ENCODE results near the gene ASTN2.

Gene ASTN2

DNA sequence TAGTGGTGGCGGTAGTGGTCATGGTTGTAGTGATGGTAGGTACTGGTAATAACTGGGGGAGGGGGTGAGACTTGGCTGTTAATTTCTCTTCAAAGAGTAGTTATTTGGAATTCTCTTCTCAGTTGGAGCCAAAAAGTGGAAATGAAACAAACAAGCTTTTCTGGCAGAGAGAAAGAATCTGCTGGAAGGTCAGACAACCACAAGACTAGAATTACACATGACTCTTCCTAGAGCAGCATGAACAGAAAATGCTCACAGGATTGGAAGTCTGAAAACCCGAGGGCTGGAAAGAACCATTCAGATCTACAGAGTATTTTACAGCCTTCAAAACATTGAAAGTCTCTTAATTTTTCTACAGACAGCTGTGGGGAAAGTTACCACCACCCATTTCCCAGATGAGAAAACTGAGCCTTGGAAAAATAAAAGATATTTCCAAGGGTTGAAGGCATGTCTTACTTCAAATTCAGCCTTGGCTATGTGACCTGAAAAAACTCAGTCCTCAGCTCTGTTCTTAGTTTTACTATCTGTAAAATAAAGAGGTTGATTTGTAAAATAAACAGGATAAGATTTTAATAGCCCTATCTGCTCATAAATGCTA is 770.7 kb downstream of the ASTN2 start:
- DNase-seq, result no peak

DNA sequence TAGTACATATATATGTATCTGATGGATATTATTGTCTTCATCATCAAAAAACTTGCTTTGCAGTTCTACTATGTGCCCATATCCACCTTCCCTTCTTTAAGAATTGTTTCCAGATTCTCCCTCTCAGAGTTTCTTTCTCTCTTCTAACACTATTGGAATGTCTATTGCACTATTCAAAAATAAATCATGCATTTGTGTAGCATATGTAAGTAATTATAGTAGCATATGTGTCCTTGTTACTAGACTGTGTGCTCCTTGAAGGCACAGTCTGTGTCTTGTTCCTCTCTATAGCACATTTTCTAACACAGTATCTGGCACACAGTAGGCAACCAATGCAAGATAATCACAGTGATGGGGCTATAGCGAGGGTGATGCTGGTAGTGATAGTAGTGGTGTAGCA is 771.2 kb downstream of the ASTN2 start:
- no peak for DNase-seq

DNA sequence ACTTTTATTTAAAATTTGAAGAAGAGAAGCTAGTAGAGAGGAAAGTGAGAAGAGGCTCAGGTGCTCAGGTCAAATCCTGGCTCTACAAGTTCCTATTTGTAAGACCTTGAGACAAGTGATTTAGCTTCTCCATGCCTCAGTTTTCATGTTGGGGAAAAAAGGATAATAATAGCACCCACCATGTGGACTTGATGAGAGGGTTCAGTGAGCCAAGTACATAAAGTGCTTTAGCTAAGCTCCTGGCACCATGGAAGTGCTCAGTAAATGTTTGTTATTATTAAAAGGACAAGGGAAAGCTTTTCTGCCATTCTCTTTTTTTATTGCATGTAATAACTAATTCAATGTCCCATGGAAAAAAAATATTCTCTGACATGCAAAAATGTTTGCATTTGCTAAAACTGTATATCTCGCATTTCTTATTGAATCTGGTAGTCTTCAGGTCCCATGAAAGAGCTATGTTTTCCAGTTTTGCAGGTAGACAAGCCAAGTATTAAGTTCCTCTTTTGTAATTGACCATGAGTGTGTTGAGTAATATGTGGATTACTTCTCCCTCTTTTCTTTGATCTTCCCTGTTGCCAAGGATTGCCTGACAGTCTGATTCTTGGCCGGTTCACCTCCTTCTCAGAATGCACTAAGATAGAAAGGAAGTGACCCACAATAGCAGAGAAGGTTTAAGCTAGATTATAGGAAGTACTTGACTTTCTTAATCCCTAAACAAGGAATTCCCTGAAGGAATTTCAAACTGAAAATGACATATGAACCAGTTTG is 773.4 kb downstream of the ASTN2 start:
- DNase-seq, result no peak

DNA sequence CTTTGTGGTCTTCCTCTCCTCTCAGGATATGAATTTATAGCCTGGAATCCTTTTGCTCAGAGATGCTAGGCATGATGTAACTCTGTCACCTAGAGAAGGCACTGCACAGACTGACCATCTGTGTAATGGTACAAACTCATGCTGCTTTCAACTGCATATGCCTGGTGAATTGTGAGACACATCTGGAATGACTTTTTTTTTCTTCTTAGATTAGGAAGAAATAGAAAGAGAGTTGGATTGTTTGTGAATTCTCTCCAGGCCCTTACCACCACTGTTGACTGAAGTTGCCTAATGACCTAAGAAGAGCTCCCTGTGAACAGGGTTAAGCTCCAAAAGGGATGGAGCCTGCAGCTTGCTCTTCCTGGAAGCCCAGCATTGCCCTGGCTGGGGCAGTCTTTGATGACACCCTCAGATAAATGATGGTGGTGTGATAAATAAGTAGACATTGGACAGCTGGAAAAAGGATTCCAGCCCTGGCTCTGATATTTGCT is 775.6 kb downstream of the ASTN2 start:
- no peak for DNase-seq

DNA sequence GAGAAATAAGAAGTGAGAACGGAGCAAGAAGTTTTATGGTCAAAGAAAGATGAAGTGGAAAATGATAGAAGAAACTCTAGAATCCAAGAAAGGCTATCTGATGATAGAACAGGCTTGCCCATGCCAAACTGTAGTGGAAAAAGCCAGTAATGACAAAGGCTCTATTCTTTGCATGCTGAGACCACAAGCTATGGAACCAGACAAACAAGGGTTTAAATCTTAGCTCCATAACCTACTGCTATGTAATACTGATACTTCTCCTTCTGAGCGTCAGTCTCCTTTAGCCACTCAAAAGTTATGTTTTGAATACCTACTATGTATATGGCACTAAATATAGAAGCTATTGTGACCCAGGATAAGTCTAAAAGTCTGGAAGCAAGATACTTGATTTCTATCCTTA is 778.9 kb downstream of the ASTN2 start:
- DNase-seq, result no peak

DNA sequence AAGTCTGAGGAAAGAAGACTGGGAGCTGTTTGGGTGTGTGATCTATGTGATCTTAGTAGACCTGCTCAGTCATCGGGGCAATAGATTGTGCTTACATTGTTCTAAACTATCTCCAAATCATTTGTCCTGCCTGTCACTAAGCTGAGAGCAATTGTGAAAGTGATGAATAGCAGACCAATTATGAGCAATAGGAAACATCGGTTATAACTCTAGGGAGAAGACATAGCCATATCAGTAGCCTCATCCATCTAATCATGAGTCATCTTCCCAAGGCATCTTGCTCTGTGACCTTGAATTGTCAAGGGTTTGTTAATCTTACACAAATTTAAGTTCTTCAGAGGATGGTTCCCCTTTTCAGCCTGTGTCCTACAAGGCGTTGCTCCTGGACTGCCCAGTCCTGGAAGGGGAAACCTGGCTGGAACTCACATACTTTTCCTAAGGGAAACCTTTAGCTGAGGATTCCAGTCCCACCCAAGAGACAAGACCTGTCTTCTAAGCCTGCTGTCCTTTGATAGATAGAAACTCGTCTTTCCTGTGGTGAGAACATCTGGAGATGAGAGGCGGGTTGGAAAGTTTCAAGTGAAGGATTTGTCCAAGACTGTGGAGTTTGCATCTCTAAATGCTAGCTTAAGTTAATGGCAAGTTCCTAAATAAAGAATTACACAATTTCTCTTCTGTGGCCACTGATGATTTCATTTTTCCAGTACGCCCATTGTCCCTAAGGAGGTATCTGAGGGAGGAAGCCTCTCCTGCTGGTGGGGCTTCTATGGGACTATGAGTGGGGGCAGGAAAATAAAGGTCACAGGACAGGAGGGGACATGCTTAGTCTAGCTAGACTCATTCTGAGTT is 781.6 kb downstream of the ASTN2 start:
- DNase-seq, result no peak

DNA sequence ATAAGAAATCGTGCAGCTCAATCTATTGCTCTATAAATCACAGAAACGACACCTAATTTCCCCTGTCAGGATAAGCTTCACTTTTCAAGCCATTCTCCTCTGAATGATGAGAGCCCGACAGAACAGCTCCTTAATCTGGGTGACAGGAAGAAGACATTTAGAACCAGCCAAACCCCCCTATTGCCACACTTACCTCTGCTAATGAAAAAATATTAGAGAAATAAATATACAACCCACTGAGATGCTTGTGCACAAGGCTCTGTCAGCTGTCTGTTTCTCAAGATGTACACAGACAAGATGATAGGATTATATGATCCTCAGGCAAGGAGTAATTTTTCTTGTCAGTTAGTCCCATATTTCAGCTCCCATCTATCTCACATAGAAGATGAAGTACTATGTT is 785.2 kb downstream of the ASTN2 start:
- no peak for DNase-seq

DNA sequence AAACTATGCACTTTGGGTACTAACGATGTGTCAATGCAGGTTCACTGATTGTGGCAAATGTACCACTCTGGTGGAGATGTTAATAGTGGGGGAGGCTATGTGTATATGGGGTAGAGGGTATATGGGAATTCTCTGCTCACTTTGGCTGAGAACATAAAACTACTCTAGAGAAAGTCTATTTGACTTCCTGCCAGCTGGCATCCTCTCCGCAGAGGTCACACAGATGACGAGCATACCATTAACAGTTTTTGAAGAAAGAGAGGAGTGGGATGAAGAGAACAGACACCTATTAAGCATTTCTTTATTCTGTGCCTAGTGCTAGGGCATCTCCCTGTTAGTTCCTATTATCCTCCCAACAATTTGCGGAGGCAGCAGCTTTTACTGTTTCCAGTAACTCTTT is 786.1 kb downstream of the ASTN2 start:
- no peak for DNase-seq

DNA sequence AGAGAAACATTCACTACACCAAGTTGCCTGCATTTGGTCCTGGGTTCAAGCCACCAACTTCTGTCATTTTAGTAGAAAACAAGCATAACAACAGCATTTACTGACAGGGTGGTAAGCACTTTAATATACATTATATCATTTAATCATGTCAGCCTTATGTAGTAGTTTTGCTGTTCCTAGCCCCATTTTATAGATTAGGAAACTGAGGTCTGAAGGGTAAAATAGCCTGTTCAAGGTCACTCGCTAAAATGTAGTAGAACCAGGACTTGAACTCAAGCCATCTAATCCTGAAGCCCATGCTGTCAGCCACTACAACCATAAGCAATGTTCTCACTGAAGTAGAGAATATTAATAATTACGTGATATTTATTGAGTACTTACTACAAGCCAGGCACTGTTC is 787.4 kb downstream of the ASTN2 start:
- DNase-seq, result no peak

DNA sequence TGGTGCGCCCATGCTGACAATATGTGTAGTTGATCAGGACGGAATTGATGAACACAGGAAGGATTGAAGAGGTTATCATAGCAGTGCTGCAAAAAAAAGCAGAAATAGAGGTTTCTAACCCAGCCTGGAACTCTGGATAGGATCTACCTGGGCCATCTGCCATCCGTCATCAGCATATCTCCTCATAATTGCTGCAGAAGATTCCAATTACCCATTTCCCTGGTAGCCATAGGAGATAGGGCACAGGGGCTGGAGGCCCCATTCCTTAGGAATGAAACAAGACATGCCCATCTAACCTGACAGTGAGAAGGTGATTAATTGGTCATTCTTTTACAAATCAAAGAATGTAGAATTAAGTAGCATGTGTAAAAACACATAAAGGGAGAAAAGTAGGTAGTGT is 788.1 kb downstream of the ASTN2 start:
- no peak for DNase-seq

DNA sequence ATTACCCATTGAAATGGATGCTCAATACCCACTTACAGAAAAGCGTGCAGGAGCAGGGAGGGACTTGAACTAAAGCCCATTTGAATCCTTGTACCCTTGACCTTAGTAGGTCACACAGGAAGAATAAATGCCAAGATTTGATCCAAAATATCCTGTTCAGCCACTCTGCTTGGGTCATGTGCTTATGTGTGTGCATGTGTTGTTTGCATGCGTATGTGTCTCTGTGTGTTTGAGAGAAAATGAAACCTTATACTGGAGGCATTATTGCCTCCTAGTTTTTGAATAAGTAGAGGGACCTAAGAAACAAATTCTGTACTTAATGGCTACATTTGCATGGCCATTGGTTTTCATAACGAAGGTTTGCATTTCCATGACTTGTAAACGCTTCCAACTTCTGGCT is 791.1 kb downstream of the ASTN2 start:
- DNase-seq, result no peak

DNA sequence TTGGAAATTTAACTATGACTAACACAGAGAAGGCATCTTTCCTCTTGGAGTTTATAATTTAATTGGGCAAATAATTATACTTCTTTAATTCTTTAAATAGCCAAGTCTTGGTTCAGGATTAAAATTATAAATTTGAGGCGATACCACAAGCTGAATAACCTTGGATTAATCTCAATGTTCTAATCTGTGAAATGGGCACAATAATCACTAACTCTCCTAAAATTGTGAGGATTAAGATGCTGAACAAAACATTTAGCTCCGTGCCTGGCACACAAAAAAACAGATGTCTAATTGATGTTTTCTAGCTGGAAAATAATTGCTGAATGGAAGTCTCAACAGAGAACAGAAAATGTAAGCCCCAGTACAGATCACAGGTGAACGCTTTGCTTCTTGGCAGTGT is 797.5 kb downstream of the ASTN2 start:
- DNase-seq, result no peak

DNA sequence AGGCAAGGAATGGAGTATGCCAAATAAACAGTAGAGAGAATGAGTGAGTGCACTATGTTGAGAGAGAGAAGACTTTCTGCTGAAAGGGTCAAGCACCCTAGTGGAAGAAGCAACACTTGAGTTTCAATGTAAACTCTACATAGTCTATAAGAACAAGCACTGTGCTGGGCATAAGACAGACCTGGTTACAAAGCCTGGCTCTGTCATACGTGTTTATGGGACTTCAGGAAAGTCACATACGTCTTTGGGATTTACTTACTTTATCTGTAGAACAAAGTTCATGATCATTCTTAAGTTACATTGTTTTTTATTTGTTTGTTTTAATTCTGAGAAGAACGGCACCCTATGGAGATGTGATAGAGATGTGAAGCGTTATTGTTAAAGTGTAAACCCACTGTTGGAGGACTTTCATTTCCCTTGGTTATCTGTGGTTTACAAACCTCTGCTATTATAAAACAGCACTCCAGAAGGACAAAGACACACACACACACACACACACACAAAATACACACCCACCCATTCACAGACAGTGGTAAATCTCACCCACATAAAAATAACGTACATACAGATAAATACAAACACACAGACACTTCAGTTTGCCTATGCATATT is 798.4 kb downstream of the ASTN2 start:
- DNase-seq, result no peak

DNA sequence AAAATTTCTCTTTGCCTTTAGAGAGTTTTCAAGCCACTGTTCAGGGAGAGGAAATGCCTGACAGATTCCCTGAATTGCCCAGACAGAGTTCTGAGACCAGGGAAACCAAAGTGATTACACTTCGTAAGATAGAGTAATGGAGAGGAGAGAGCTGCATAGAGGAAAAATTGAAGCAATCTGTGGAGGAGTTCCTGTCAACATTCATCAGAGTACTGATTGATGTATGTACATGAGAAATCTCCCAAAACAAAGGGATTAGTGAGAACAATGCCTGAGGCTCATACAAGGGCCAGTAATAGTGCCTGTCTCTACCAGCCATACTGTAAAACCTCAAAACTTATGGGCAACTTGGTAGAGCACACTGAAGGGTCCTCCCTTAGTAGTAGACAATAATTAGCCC is 806.8 kb downstream of the ASTN2 start:
- no peak for DNase-seq

DNA sequence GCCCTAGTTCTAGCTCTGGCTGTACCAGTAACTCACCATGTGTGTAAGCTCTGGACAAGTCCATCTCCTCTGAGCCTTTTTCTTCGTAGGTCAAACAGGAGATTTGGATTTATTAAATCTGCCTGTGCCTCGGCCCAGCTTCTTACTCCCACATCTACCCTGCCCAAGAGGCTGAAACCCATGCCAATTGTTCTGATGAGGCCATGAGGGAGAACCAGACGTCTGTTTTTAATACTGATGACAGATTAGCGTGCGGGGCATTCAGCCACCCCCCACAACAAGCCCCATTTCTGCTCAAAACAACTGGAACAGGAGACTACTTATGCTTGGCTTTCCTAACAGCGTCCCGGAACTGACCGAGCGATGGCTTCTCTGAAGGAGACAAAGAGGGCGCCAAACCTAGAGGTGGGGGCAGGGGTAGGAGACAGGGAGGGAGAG is 808.9 kb downstream of the ASTN2 start:
- DNase-seq, result no peak

DNA sequence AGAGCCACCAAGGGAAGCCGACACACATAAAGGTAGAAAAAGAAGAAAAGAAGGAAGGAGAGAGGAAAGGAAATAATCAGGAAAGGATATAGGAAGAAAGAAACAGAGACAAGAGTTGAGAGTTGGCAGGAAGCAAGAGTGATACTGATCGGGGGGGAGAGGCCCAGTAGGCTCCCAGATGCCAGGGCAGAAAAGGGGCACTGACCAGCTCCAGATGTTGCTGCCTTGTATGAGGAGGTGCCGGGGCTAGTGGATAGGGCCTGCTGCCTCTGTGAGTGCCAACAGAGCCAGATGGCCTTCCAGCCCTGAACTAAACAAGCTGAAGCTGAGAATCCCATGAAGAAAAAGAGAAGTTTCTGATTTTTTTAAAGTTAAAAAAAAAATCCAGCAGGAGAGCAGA is 809.8 kb downstream of the ASTN2 start:
- no peak for DNase-seq

DNA sequence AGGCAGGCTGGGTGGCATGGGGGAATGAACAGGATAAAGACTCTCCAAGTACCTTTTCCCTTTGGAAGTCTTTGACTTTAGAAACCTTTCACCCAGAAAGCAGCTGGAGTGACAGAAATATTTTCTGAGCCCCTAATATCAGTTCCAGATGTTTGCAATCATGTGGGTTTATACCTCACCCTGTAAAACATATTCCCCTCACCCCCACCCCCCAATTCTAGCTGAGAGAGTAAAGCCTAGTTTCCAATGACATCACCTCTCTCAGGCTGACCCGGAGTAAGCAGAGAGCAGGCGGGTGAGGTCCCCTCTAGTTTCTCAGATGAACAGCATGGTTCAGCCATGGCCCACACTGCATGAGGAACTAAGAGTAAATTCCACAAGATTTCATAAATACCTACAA is 810.6 kb downstream of the ASTN2 start:
- DNase-seq, result no peak

DNA sequence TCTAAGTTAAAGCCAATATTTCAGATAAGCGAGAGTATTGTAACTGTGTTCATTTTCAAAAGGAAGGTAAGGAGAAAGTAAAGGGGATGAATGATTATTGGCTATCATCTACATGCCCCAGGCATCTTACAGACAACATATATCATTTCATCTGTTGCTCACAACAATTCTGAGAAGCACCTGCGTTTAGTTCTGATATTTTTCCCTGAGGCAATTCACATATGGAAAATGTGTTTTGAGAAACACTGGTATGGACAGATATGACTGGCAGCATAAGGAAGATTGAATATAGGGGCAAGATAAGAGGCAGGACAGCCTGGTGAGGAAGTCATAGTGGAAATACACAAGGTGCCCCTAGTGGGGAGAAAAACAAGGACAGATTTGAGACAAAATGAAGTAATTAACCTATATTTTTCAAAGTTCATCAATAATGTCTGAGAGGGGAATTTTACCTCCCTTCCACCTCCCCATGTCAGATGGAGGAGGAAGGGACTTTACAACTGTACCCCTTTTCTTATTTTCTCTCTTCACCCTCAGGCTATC is 815.4 kb downstream of the ASTN2 start:
- DNase-seq, result no peak

DNA sequence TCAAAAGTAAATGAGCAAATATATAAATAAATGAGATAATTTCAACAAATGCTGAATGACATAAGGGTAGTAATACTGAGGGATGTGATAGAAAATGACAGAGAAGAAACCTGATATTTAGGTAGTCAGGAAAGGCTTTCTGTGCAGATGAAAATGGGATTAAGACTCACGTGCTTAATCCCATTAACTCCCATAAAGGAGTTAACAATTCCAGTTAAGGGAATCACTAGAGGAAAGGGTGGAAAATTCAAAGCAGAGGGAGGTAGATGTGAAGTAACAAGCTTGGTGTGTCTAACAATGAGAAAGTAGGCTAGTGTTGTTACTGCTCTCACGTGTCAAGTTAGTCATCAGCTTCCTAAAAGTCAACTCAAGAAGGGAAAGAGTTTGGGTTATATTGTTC is 818.2 kb downstream of the ASTN2 start:
- DNase-seq, result no peak

DNA sequence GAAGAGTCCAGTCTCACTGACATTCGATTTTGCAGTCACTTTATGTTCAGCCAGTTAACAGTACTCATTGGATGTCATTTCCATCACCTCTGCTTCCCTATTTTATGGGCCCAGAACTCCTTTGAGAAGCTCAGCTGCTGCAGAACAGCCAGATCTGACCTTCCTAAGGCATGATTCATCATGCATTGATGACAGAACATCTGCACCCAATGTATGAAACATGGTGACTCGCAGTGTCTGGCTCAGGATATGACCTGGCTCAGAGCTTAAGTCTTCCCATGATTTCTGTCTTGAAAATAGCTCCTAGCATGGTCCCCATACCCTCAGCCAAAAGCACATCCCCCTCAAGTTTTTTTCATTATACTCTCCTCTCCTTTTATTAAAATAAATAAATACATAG is 820.3 kb downstream of the ASTN2 start:
- DNase-seq, result no peak

DNA sequence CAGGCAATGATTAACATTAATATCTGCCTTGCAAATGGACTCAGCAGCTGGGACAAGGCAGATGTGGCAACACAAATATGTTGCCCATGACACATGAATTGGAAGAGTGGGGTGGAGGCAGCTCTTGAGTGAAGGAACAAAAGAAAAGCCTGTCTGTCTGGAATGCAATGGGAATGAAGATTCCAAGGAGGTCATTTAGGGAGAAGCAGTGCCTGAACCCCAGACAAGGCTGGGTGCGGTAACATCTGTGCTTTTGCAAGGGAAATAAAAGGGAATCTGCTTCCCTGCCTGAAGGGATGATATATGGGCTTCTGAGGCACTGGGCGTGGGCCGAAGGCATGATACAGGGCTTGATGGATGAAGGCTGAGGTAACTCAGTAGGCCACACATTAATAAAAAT is 821.9 kb downstream of the ASTN2 start:
- no peak for DNase-seq

DNA sequence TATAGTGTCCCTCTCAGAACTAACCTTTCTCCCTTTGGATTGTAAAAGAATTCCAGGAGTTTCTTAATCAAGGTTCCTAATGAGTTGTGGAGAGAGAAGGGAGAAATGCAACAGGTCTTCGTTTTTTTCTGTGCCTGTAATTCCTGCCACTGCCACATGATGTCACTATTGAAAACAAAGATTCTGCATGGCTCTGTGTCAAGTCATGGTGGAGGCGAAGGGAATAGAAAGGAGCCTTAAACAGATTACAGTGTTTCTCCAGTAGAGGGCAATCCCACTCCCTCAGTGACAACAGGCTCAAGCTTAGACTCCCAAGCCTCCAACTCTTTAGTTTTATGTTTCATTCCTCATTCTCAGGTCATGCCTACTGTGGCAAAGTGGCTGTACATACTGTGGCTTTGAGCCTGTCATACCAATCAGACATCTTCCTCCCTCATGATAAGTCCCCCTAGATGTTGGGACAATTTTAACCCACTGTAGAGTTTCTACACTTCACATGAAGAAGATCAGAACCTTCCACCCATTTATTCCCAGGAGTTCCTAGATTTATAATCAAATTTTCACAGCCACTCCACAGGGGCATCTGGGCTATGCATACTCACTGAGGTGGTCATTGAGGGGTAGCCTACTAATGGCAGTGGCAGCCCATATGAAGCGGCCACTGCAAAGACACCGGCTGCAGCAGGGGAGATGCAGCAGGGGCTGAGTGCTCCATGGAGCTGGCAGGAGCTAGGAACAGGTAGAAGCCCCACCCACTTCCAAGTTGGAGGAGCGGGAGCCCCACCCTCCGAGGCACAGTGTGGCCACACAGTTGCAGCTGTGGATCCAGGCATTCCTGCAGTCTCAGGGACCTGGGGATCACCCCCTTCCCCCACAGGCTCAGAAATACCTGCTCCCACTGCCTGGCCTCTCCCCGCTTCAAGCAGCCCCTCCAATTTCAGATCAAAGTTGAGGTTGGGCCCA is 825.2 kb downstream of the ASTN2 start:
- no peak for DNase-seq

All from effector CD8-positive, alpha-beta T cell (primary cell).